Caco-2 (cell line): ENCODE data around the gene ZSCAN25. TPM values are rescaled to one million over a fixed set of nuclear protein-coding genes. Genes with fewer than 3 reads are reported as not detected.

Source experiments
- BruUV-seq: library from RNA; stranded (reverse); fragments of 400-500 nt; replicated peaks from 2 replicates; lab custom pipeline; 2021; lab: Mats Ljungman, UMichigan
- CTCF ChIA-PET: fragments of 300-600 bp; sonication (Branson Sonifier 250); formaldehyde crosslinking; loops from one replicate; lab custom pipeline; 2022; ENCODE audit warnings: antibody characterized with exemption; lab: Charles Lee
- POLR2A ChIA-PET: fragments of 300-600 bp; sonication (Branson Sonifier 250); formaldehyde crosslinking; loops from one replicate; lab custom pipeline; 2022; ENCODE audit warnings: antibody characterized with exemption; lab: Charles Lee
- DNase-seq, 2 experiments: peaks; one replicate each; pipeline versions ENCODE4 v3.0.0 to v3.0.0-alpha.2; 2020 to 2022
- H3K27me3 ChIP-seq: replicated peaks from 2 replicates; pipeline ENCODE4 v1.6.0; 2011; ENCODE audit warnings: low read length; ENCODE audit not compliant: control insufficient read depth, insufficient read depth
- H3K36me3 ChIP-seq: 2 replicates; pipeline ENCODE4 v1.5.1; 2011; ENCODE audit warnings: low read length; ENCODE audit not compliant: control insufficient read depth, insufficient read depth
- H3K4me1 ChIP-seq: fragments of 250-450 bp; sonication (Bioruptor Pico); 2 replicates; pipeline ENCODE4 v1.5.1; 2020; ENCODE audit warnings: mild to moderate bottlenecking
- H3K4me3 ChIP-seq: 2 replicates; pipeline ENCODE4 v1.5.1; 2011; ENCODE audit warnings: low read depth, mild to moderate bottlenecking, control low read depth, low read length
- H3K9me3 ChIP-seq: fragments of 250-450 bp; sonication (Bioruptor Pico); 2 replicates; pipeline ENCODE4 v1.5.1; 2020; ENCODE audit warnings: mild to moderate bottlenecking, moderate library complexity
- H3K27ac Mint-ChIP-seq: one replicate; pipeline ENCODE4 v1.8.0; 2022; ENCODE audit warnings: mixed read lengths; ENCODE audit not compliant: unreplicated experiment
- H3K27me3 Mint-ChIP-seq: one replicate; pipeline ENCODE4 v1.8.0; 2022; ENCODE audit warnings: mixed read lengths; ENCODE audit not compliant: insufficient read depth, unreplicated experiment
- H3K36me3 Mint-ChIP-seq: one replicate; pipeline ENCODE4 v1.8.0; 2022; ENCODE audit warnings: mild to moderate bottlenecking, mixed read lengths; ENCODE audit not compliant: insufficient read depth, unreplicated experiment
- H3K4me1 Mint-ChIP-seq: one replicate; pipeline ENCODE4 v1.8.0; 2022; ENCODE audit warnings: low read depth, mixed read lengths; ENCODE audit not compliant: unreplicated experiment
- H3K4me3 Mint-ChIP-seq: one replicate; pipeline ENCODE4 v1.8.0; 2022; ENCODE audit warnings: mild to moderate bottlenecking, moderate library complexity, mixed read lengths; ENCODE audit not compliant: unreplicated experiment
- H3K9me3 Mint-ChIP-seq: one replicate; pipeline ENCODE4 v1.8.0; 2022; ENCODE audit warnings: mixed read lengths; ENCODE audit not compliant: unreplicated experiment
- CTCF ChIP-seq, 2 experiments: fragments of 200-600 bp in 1 of 2; IDR thresholded peaks; 1 replicate in 1 of 2; 2 replicates in 1 of 2; pipeline versions ENCODE4 v1.5.1 to v1.8.0; 2011 to 2022; ENCODE audit warnings: antibody characterized with exemption in 1 of 2, control low read depth in 1 of 2, inconsistent platforms in 1 of 2, low read depth in 1 of 2, low read length in 1 of 2, mild to moderate bottlenecking in 1 of 2, moderate library complexity in 1 of 2; ENCODE audit not compliant: insufficient read depth in 1 of 2, severe bottlenecking in 1 of 2, unreplicated experiment in 1 of 2
- intact Hi-C: fragments of 100-400 bp; cut with micrococcal nuclease; formaldehyde crosslinking; loops from one replicate; pipeline ENCODE4 v1.10.0; 2022; ENCODE audit not compliant: unreplicated experiment
- total RNA-seq: library from RNA; stranded (reverse); gene quantifications from 2 replicates; pipeline ENCODE4 v1.2.3, GENCODE V29; 2022

The ZSCAN25 gene
- total RNA-seq, 1 experiment from 2014 or later = 21.2 TPM

- no peak for DNase-seq
- Histone ChIP-seq H3K4me3 (no peak overlapping the region), H3K9me3 (no peaks in the 10 kb centered on the region), H3K36me3 (no peaks in the 10 kb centered on the region), H3K27me3 (no peaks in the 10 kb centered on the region), H3K4me1 (no peaks in the 10 kb centered on the region)
- no peak overlapping the region for H3K27ac Mint-ChIP-seq
- intact Hi-C loops = no loop called here
- H3K9me3 Mint-ChIP-seq = no peaks in the 10 kb centered on the region
- ChIA-PET CTCF (no interaction called here), POLR2A (no interaction called here)
- no peak overlapping the region for H3K4me3 Mint-ChIP-seq
- no peaks in the 10 kb centered on the region for H3K36me3 Mint-ChIP-seq
- TF ChIP-seq CTCF (IDR thresholded peaks at IDR 0.05; ENCODE audit: insufficient read depth in 1 of 2, low read depth in 1 of 2, low read length in 1 of 2, severe bottlenecking in 1 of 2, unreplicated experiment in 1 of 2) = no peak
- no peaks in the 10 kb centered on the region for H3K27me3 Mint-ChIP-seq
- no peaks in the 10 kb centered on the region for H3K4me1 Mint-ChIP-seq
- BruUV-seq = no TSS peak
Measured at GRCh38 chr7:99644431-99644830, 27.7 kb downstream of the ZSCAN25 start.

GRCh38 chr7:99645590-99645989 is 28.8 kb downstream of the ZSCAN25 start:
- ChIA-PET POLR2A (no interaction called here), CTCF (no interaction called here)
- Histone ChIP-seq H3K4me3 (no peak overlapping the region), H3K27me3 (no peaks in the 10 kb centered on the region), H3K36me3 (no peaks in the 10 kb centered on the region), H3K9me3 (no peaks in the 10 kb centered on the region), H3K4me1 (no peaks in the 10 kb centered on the region)
- Mint-ChIP-seq H3K4me1 (no peaks in the 10 kb centered on the region), H3K4me3 (no peak overlapping the region), H3K27me3 (no peaks in the 10 kb centered on the region), H3K27ac (no peak overlapping the region), H3K9me3 (no peaks in the 10 kb centered on the region), H3K36me3 (no peaks in the 10 kb centered on the region)
- intact Hi-C loops = no loop called here
- BruUV-seq = no TSS peak
- no peak for DNase-seq
- no peak for TF ChIP-seq CTCF (IDR thresholded peaks at IDR 0.05; ENCODE audit: insufficient read depth in 1 of 2, low read depth in 1 of 2, low read length in 1 of 2, severe bottlenecking in 1 of 2, unreplicated experiment in 1 of 2)

- TF ChIP-seq CTCF (IDR thresholded peaks at IDR 0.05; ENCODE audit: insufficient read depth in 1 of 2, low read depth in 1 of 2, low read length in 1 of 2, severe bottlenecking in 1 of 2, unreplicated experiment in 1 of 2) = no peak
- Mint-ChIP-seq H3K4me3 (no peak overlapping the region), H3K27me3 (no peaks in the 10 kb centered on the region), H3K36me3 (no peaks in the 10 kb centered on the region), H3K27ac (no peak overlapping the region), H3K4me1 (no peaks in the 10 kb centered on the region), H3K9me3 (no peaks in the 10 kb centered on the region)
- DNase-seq = no peak
- intact Hi-C loops = no loop called here
- CTCF ChIA-PET = no interaction called here
- Histone ChIP-seq H3K36me3 (no peaks in the 10 kb centered on the region), H3K4me3 (no peak overlapping the region), H3K9me3 (no peaks in the 10 kb centered on the region), H3K27me3 (no peaks in the 10 kb centered on the region), H3K4me1 (no peaks in the 10 kb centered on the region)
- no TSS peak for BruUV-seq
- POLR2A ChIA-PET = no interaction called here
Measured at GRCh38 chr7:99648843-99649242, 32.1 kb downstream of the ZSCAN25 start.
